GM18861 (cell line): ENCODE results near the gene VPS29.
"Not testable (repeated sequence)": the region's sequence is repeated elsewhere in the genome, so short reads cannot be mapped to it uniquely, and the experiment has no call there.

Experiments
- ATAC-seq: cut with Tn5 transposase; IDR thresholded peaks from one replicate; pipeline ENCODE4 v1.9.1; 2021; ENCODE audit not compliant: unreplicated experiment

Gene VPS29

DNA sequence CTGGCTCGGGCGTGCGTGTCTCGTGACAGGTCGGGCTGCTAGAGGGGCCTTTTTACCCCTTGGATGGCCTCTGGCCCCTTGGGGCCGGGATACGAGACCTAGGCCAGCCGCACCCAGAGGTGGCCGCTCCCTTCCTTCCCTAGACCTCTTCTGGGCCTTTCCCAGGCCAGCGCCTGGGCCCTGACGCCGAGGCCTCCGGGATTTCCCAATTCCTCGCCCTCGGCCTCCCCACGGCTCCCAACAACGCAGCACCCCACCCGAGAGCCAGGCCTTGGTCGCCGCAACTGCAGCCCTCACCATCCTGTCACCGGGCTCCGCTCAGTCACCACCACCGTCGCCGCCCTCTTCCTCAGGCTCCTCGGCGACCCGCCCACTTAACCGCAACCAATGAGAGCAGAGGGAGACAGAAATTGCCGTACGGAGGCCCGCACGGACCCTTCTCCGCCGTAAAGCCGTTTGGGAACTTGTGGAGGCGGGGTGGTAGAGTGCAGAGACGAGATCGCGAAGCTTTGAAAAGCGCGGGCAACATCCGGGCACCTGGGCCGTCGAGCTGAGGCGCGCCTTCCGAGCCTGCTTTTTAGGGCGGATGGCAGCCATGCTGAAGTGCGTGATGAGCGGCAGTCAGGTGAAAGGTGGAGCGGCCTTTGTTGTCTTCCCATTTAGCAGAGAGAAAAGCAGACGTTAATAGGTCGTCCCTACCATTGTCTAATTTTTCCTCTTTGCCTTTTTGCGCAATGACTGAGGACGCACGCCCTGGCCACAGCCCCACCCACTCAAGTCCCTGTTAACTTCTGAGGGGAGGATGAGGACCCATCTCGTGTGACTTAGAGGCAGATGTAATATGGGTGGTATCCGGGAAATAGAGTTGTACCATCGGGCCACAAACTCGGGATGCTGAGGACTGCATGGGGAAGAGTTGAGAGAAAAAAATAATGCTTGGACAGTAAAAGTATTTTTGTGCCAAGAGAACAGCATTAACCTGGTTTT lies at the start of gene VPS29, which contains the start of gene RAD9B:
Gene VPS29 (minus strand): TSS at position 360 of the 987 bp plus-strand sequence. CDS start 60 bp downstream, at position 300.
Gene RAD9B (plus strand): TSS at position 580 of the 987 bp plus-strand sequence. CDS start 7 bp downstream, at position 587.
- peak; percentile 86 for ATAC-seq

DNA sequence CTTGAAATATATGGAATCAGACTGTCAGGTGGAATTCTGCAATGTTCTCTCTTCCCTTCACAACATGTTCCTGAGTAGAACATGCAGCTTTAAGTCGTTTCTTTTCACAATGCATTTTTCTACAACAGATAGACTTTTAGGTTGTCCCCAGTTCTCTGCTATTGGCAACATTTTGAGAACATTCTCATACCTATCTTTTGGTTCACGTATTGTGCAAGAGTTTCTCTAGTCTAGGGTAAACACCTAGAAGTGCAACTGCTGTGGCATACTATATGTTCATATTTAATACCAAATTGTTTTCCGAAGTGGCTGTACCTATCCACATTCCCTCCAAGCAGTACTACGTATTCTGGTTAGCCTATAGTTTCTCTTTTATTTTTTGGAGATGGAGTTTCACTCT lies 49.1 kb upstream of the VPS29 start:
- ATAC-seq: no peak

DNA sequence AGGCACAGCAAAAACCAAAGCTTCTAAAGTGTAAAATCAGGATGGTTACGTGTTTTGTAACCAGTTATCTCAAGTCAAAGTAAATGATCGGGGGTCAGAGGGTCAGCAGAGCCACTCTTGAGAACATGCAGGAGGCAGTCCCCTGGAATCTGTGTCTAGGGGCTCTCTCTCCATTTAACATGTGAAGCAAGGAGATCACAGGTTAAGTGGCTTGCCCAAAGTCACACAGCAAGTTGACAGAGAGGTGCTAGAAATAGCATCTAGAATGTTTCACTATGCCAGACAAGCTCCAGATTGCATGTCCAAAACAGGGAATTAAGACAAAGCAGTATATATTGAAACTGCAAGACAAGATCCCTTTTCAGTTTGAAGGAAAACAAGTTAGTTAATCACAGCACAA lies 47.8 kb upstream of the VPS29 start:
- ATAC-seq: no peak

DNA sequence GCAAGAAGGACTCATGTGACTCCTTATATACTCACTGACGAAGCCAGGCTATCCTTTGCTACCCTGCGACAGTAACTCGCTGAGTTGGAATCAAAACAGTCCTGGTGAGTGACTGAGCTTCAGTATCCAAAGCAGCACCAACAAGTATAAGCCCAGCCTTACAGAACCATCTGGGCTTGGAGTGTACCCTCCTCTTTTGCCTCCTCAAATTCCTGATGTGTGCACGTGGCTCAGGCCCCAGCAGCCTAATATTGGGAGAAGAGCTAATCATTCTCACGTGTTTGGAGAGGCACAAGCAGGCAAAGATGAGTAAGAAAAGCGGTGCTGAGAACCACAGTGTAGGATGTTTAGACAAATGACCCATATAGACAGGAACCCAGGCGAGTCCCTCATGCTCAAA lies 46.8 kb upstream of the VPS29 start:
- no peak for ATAC-seq

DNA sequence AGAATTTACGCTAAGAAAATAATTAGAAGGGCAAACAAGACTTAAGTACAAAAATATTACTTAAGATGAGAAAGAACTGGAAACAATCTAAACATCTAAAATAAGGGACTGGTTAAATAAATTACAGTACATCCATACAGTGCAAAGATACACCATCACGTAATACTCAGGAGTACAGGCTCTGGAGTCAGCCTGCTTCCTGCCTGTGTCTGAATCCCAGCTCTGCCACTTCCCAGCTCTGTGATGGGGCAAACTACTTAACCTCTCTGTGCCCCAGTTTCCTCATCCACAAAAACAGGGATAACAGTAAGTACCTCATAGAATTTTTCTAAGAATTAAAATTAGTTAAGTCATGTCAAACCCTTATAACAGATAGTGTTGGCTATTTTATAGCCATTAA lies 45.2 kb upstream of the VPS29 start:
- ATAC-seq: no peak

DNA sequence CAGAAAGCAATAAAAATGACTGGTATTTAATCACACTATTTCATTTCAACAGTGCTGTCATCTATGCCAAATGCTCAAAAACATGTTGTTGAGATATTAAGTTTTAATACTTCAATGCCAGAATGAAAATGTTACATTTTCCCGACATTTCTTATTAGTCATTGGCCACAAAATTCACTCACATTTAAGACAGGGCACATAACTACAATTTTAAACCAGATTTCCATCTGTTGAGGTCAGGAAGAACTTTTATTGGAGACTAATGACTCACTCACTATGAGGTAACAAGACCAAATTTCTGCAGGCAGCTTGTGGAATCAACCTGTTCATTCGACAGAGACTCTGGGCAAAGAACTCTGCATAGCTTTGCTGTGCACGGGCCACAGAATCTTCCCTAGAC lies 44.4 kb upstream of the VPS29 start:
- ATAC-seq: no peak

DNA sequence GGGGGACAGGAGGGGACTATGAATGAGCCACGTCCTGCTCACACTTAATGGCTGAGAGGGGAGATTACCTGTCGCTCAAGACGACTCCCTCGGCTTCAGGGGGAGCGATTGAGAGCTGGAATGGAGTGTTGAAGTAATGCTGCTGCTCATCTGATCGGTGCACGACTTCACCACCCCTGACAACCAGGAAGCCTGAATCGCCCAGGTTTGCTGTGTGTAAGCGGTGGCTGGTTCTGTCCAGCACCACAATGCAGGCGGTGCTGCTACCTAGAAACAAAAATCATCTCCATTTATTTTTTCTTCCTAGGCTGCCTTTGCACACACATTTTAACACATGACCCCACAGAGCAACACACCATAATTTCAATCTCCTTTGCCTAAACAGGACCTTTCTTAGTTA lies 43.9 kb upstream of the VPS29 start:
- ATAC-seq: no peak

DNA sequence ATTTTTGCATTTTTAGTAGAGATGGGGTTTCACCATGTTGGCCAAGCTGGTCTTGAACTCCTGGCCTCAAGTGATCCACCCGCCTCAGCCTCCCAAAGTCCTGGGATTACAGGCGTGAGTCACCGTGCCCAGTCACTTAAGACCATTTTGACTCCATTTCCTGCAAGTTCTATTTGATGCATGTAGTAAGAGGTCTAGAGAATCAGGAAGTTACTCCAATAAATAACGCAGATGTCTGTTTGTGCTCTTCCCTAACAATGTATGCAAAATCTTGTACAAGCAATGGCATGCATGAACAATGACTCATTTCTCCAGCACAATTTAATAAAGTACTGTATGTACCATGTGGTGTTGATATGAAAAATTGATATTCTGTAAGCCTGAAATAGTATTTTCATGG lies 43.3 kb upstream of the VPS29 start:
- not testable (repeated sequence) for ATAC-seq

DNA sequence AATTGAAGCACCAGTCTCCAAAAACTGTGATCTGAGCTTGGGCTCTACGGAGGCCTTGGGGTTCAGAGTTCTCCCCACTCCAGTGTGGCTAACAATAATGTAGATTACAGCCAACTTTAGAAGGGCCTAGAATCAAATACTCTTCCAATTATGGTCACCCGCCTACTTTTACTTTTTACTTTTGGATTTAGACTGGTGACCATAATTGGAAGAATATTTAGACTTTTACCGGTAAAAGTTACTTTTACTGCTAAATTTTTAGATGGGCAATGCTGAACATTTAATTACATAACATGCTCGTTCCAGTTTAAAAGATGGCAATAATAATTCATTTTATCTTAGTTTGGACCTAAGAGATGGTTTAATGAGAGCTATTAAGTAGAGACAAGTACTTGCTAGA lies 42.1 kb upstream of the VPS29 start:
- no peak for ATAC-seq

DNA sequence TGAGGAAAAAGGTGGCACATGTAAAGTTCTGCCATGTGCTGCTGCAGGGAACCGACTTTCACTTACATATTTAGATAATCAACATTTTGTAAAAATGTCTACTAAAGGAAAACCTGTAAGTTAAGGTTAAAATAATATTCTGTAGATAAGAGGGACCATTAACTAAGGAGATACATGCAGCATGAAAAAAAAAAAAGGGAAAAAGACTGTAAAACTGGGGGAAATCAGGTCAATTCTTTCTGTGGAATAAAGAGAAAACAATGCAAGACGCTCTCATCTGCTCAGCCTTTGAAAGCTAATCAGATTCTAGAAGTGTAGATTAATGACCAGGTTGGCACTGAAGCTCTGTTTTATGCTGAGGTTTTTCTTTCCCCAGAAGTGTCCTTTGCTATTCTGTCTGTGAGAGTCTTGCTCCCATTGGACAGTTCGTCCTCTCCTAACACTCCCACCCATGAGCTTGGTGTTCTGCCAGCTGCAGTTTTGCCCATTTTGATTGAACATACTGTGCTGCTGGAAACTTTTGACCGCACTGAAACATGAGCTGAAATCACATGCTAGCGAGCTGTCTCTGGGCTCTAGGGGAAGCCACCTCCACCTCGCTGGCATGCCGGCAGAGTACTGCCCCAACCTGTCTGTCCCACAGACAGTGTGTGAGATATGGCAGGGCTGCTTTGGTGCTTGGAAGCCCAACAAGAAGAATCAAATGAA lies 41.5 kb upstream of the VPS29 start:
- no peak for ATAC-seq

DNA sequence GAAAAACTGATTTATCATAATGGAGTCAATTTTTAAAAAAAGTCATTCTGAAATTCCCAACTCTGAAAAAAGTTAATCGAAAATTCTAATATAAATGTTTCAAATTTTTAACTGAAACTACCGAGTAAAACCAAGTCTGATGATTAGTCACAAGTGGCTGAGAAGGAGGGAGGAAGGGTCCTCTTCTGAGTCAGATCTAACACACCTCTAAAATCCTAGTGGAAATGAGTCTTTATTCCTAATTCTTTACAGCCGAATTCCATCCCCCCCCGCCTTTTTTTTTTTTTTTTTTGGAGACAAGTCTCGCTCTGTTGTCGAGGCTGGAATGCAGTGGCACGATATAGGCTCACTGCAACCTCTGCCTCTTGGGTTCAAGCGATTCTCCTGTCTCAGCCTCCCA lies 38.1 kb upstream of the VPS29 start:
- no peak for ATAC-seq

DNA sequence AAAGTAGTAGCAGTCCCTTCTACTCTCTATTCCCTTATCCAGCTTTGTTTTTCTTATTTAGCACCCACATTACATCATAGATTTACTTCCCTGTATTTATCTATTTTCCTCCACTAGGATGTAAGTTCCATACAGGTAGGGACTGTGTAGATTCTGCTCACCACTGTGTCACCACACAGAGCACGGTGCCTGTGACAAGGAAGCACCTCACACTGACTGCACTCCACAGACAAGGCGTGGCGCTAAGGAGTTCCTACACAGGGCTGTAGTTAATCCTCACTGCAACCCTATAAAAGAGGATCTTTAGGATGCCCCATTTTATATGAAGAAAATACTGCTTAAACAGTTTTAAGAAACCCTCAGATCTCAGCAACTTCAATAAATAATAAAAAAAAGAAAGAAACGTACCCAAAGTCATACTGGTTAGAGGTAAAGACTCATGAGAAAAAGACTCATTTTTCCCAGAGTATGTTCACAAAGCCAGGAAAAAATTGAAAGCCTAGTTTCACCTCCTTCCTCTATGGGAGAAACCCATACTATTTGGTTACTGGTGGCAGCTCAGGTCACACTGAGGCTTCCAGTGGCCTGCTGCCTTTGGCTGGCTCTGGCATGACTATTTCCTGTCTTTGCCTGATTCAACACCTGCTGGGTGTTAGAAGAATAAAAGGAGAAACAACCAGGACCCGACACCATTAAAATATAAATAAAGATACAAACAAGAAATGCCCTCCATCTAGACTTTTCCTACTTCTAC lies 37.1 kb upstream of the VPS29 start:
- ATAC-seq: no peak

DNA sequence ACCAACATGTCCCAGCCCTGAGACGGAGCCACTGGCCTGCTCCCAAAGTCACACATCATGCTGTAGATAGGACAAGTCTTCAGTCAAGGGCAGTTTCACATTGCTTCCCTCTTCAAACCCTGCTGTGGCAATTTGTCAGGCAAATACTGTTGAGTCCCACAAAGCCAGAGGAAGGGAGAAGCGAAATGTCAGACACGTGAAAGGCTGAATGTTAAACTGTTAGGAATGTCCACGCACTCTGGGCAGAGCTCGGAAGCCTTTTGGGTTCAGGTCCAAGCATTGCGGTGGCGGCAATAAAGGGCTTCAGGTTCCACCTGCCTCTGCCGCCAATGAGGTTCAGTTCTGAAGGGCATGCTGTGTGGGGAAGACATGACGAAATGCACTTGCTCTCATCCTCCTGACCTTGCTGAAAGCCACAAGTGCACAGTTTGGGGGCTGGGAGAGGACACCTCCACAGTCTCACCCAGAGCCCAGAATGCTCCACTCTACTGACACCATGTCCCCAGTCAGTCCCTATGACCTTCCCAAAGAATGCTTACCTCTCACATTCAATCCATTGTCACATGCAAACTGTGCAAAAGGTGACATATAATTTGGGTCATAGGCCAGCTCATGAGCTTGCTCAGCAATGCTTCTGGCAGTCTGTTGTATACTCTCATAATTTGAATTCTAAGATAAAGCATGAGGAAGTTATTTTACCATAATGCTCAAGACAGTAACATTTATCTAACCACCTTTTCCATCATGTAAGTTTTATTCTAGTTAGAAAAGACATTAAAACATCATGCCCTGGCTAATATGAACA lies 35.9 kb upstream of the VPS29 start:
- no peak for ATAC-seq

DNA sequence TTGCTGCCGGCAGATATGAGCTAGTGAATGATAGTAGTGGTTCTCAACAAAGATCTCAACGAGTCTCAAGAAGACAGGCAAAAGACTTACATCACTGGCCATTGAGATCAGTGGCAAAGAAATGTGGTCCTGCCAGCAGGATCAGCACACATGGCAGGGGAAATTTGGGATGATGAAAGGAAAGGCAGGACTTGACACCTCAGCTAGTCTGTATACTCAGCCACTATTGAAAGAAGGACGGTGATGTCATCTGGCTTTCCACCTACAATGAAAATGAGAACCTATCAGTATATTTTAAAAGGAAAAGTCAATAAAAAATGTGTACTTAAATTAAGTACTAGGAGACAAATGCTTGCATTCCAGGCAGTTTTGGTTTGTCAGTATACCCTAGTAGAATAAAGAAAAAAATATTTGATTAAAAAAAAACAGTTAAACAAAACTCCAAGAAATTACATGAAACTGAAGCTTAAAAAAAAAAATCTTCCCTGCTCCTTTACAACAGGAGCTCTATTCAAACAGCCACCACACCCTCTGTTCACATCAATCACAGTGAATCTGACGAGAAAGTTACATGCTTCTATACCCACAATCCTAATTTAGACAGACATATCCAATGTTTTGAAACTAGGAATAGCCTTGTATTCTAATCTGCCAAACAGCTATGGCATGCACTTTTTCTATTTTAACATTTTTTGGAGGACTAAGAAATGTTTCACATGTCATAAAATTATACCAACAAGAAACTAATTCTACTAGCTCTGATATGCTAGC lies 35.1 kb upstream of the VPS29 start:
- ATAC-seq: no peak

DNA sequence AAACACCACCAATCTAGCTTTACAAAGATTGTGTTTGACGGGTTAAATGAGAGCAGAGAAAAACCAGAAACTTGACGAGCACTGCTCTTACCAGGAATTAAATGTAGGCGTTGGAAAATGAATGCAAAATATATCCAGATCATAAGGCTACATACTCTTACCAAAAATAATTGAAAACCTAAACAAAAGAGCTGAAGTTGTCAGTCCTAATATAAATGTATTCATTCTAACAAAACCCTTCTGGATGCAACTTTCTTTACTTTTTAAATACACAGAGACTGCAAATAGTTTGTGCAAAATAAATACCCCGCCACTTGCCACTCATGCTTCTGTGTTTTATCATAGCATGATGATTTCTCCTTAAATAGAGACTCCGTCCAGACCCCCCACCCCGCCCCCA lies 32.9 kb upstream of the VPS29 start:
- ATAC-seq: no peak

DNA sequence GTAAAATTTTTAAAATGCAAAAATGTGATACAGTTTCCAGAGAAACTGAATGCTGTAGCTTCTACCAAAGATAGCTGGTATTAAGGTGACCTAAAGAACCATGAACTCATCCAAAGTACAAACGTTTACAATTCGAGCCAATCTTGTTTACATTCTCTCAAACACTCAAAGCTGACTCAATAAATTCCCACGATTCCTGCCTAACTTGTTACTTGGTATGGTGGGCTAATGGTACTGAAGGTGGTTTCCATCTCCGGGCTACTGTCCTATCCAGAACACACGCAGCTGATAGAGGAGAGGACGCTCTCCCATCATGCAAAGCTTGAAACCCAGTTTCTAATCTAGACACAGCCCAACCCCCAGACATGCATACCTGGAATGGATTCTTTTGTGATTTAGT lies 31.7 kb upstream of the VPS29 start:
- ATAC-seq: no peak

DNA sequence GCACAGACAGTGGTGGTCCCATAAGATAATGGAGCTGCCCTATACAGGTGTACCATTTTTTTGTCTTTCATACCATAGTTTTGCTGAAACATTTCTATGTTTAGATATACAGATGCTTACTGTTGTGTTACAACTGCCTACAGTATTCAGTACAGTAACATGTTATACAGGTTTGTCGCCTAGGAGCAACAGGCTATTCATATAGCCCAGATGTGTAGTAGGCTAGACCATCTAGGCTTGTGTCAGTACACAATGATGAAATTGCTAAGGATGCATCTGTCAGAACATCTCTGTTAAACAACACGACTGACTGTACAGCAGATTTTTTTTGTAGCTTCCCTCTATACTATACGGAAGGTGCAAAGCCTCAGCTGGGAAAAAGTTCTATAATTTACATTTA lies 30.7 kb upstream of the VPS29 start:
- ATAC-seq: no peak

DNA sequence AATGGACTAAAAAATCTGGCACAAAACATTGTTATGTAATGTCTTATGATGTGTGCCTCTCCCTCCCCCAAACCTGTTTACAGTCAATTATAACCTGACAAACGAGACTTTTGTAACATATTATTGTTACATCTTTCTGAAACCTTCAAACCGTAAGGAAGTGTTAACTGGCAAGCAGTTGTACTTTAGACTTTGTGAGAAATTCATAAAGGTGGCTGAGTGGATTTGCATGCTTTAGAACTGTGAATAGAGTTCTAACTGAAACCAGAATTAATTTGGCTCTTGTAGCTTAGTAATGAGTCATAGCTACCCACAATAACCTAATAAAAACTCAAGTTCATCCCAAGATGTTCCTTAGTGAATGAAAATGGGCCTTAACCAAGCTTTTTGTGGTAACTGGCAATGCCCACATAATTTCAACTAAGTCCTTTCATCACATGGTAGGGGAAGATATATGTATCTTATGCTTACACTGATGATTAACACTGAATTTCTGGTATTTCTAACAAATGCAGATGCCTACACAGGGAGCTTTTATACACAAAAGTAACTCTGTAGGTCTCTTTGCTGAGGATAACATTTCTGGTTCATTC lies 29.9 kb upstream of the VPS29 start:
- ATAC-seq: peak; percentile 87

DNA sequence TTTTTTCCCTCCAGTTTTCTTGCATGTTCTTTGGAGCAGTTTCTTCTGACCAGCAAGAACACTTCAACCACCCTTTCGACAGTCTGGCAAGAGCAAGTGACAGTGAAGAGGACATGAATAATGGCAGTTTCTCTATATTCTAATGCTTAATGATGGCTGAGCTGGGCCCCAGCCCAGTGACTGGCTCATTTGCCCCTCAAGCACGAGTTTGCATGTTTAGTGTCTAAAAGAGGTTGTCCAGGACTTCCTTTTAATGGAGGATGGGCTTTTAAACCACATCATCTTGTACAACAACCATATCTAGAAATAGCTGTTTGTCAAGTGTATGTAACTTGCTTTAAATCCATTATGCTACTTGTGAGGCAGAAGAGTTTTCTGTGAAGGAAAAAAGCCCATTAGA lies 28.6 kb upstream of the VPS29 start:
- no peak for ATAC-seq
